GM15510 (cell line): ENCODE data around the gene ENAH.

Source experiments
- POLR2A ChIP-seq: IDR thresholded peaks from 3 replicates; pipeline ENCODE4 v1.6.1; 2011; ENCODE audit warnings: borderline replicate concordance; ENCODE audit not compliant: insufficient read length; ENCODE audit errors: extremely low read depth

ENAH gene

GRCh38 chr1:225532240-225532944 is 120.5 kb downstream of the ENAH start:
- TF ChIP-seq POLR2A: no peak

- TF ChIP-seq POLR2A: no peak
Observed at GRCh38 chr1:225529726-225530125, 123.2 kb downstream of the ENAH start.

GRCh38 chr1:225527575-225527974 is 125.3 kb downstream of the ENAH start:
- TF ChIP-seq POLR2A: no peak

- no peak for TF ChIP-seq POLR2A
Observed at GRCh38 chr1:225526878-225527277, 126.0 kb downstream of the ENAH start.

- no peak for TF ChIP-seq POLR2A
Observed at GRCh38 chr1:225525377-225525776, 127.5 kb downstream of the ENAH start.

- TF ChIP-seq POLR2A: no peak
Observed at GRCh38 chr1:225524570-225524969, 128.4 kb downstream of the ENAH start.

GRCh38 chr1:225523263-225523950 is 129.5 kb downstream of the ENAH start:
- TF ChIP-seq POLR2A: no peak

- TF ChIP-seq POLR2A: no peak
Observed at GRCh38 chr1:225522588-225523262, 130.2 kb downstream of the ENAH start.

- TF ChIP-seq POLR2A: no peak
Observed at GRCh38 chr1:225520587-225521227, 132.2 kb downstream of the ENAH start.

GRCh38 chr1:225519166-225519863 is 133.6 kb downstream of the ENAH start:
- no peak for TF ChIP-seq POLR2A

GRCh38 chr1:225517697-225518096 is 135.2 kb downstream of the ENAH start:
- no peak for TF ChIP-seq POLR2A

- no peak for TF ChIP-seq POLR2A
Observed at GRCh38 chr1:225517221-225517620, 135.7 kb downstream of the ENAH start.

- TF ChIP-seq POLR2A: no peak
Observed at GRCh38 chr1:225514671-225515081, 138.2 kb downstream of the ENAH start.

GRCh38 chr1:225511828-225512381 is 141.0 kb downstream of the ENAH start:
- TF ChIP-seq POLR2A: no peak
